A549 (cell line): Measurements from ENCODE around the gene CD36. TPM values are rescaled to one million over a fixed set of nuclear protein-coding genes. Genes with fewer than 3 reads are reported as not detected.

Source experiments
- ATAC-seq, 2 experiments: fragments of 200-7000 bp in 1 of 2; fragments of >200 bp in 1 of 2; cut with Nextera tagmentation in 1 of 2; cut with Tn5 transposase in 1 of 2; 3 replicates each; pipeline versions ENCODE4 v1.8.0 to v1.9.1; 2018 to 2020; ENCODE audit warnings: mild to moderate bottlenecking in 1 of 2, moderate library complexity in 1 of 2
- CTCF ChIA-PET: fragments of 300-600 bp; sonication (Branson Sonifier 250); formaldehyde crosslinking; extraction: SDS; loops from one replicate; lab custom pipeline; 2021; ENCODE audit warnings: antibody characterized with exemption, inconsistent platforms; lab: Yijun Ruan, JAX
- POLR2A ChIA-PET: fragments of 350-600 bp; formaldehyde crosslinking; extraction: SDS; loops from one replicate; lab custom pipeline; 2021; ENCODE audit warnings: antibody characterized with exemption, inconsistent platforms; lab: Yijun Ruan, JAX
- DNase-seq, 2 experiments: peaks; one replicate each; pipeline versions ENCODE4 v3.0.0 to v3.0.0-alpha.2; 2011 to 2016; ENCODE audit warnings: low read depth in 1 of 2, low spot score in 1 of 2
- FAIRE-seq: peaks from 2 replicates; lab custom pipeline; 2011; peaks lifted over from hg19 to GRCh38; lab: Jason Lieb, UNC
- H3K27ac ChIP-seq, 2 experiments: fragments of >200 bp; sonication (Bioruptor Twin); formaldehyde crosslinking; 3 replicates each; pipeline ENCODE4 v1.5.1; 2016 to 2017
- H3K4me1 ChIP-seq: fragments of >200 bp; sonication (Bioruptor Twin); formaldehyde crosslinking; 3 replicates; pipeline ENCODE4 v1.6.1; 2016
- H3K4me2 ChIP-seq: fragments of >200 bp; sonication (Bioruptor Twin); formaldehyde crosslinking; 3 replicates; pipeline ENCODE4 v1.6.1; 2016
- H3K4me3 ChIP-seq: fragments of >200 bp; sonication (Bioruptor Twin); formaldehyde crosslinking; 3 replicates; pipeline ENCODE4 v1.5.1; 2016
- H3K9me3 ChIP-seq: fragments of >200 bp; sonication (Bioruptor Twin); formaldehyde crosslinking; 3 replicates; pipeline ENCODE4 v1.6.1; 2016
- BHLHE40 ChIP-seq: IDR thresholded peaks from 2 replicates; pipeline ENCODE4 v1.6.1; 2012; ENCODE audit warnings: low read depth, low read length, inconsistent platforms
- CBX2 ChIP-seq: fragments of 200-600 bp; sonication (generic); IDR thresholded peaks from 2 replicates; pipeline ENCODE4 v1.6.1; 2016; ENCODE audit warnings: low read depth, mild to moderate bottlenecking, borderline replicate concordance
- CBX8 ChIP-seq: fragments of 200-600 bp; sonication (generic); IDR thresholded peaks from 2 replicates; pipeline ENCODE4 v1.6.1; 2016
- CHD2 ChIP-seq: fragments of 150-350 bp; IDR thresholded peaks from 2 replicates; pipeline ENCODE4 v1.6.1; 2014; ENCODE audit warnings: low read length; ENCODE audit not compliant: partially characterized antibody
- CHD4 ChIP-seq: fragments of 200-600 bp; sonication (generic); IDR thresholded peaks from 2 replicates; pipeline ENCODE4 v1.6.1; 2016; ENCODE audit warnings: antibody characterized with exemption, mild to moderate bottlenecking, borderline replicate concordance
- EHF ChIP-seq: fragments of 250-450 bp; sonication (Bioruptor Pico); IDR thresholded peaks from 2 replicates; pipeline ENCODE4 v1.5.0; 2020; ENCODE audit warnings: mild to moderate bottlenecking
- EHMT2 ChIP-seq: fragments of 200-600 bp; sonication (generic); IDR thresholded peaks from 2 replicates; pipeline ENCODE4 v1.6.1; 2016; ENCODE audit warnings: antibody characterized with exemption, low read depth, mild to moderate bottlenecking, moderate library complexity
- FOSB ChIP-seq: fragments of 250-450 bp; sonication (Bioruptor Pico); IDR thresholded peaks from 2 replicates; pipeline ENCODE4 v1.5.0; 2020; ENCODE audit warnings: mild to moderate bottlenecking, moderate library complexity
- FOSL2 ChIP-seq, 2 experiments: fragments of 450-650 bp in 1 of 2; fragments of >200 bp in 1 of 2; sonication (Bioruptor Twin) in 1 of 2; formaldehyde crosslinking; IDR thresholded peaks; 2 replicates each; pipeline versions ENCODE4 v1.5.0 to v1.6.1; 2016 to 2020; ENCODE audit warnings: mild to moderate bottlenecking in 1 of 2, moderate library complexity in 1 of 2
- GATA3 ChIP-seq: IDR thresholded peaks from 2 replicates; pipeline ENCODE4 v1.6.1; 2012; ENCODE audit warnings: borderline replicate concordance
- HDAC2 ChIP-seq: fragments of 200-600 bp; sonication (generic); IDR thresholded peaks from 2 replicates; pipeline ENCODE4 v1.6.1; 2016
- HEYL ChIP-seq: fragments of 250-450 bp; sonication (Bioruptor Pico); IDR thresholded peaks from 2 replicates; pipeline ENCODE4 v1.8.0; 2021; ENCODE audit warnings: mild to moderate bottlenecking, moderate library complexity
- HOXB5 ChIP-seq: fragments of 250-450 bp; sonication (Bioruptor Pico); IDR thresholded peaks from 2 replicates; pipeline ENCODE4 v1.5.0; 2020; ENCODE audit warnings: mild to moderate bottlenecking, moderate library complexity
- JUNB ChIP-seq: fragments of >200 bp; sonication (Bioruptor Twin); formaldehyde crosslinking; IDR thresholded peaks from 2 replicates; pipeline ENCODE4 v1.6.1; 2016
- KDM1A ChIP-seq: fragments of 200-600 bp; sonication (generic); IDR thresholded peaks from 2 replicates; pipeline ENCODE4 v1.6.1; 2016; ENCODE audit warnings: low read depth, mild to moderate bottlenecking
- KDM5A ChIP-seq: fragments of 200-600 bp; sonication (generic); IDR thresholded peaks from 2 replicates; pipeline ENCODE4 v1.6.1; 2016; ENCODE audit warnings: antibody characterized with exemption, mild to moderate bottlenecking
- MAZ ChIP-seq: fragments of 150-350 bp; IDR thresholded peaks from 2 replicates; pipeline ENCODE4 v1.6.1; 2014; ENCODE audit warnings: antibody characterized with exemption, low read depth, low read length, borderline replicate concordance
- NFE2L2 ChIP-seq: fragments of 150-350 bp; conservative IDR thresholded peaks from 2 replicates; pipeline ENCODE4 v1.6.1; 2014; ENCODE audit warnings: low read length
- NPAS2 ChIP-seq: fragments of 250-450 bp; sonication (Bioruptor Pico); IDR thresholded peaks from 2 replicates; pipeline ENCODE4 v1.8.0; 2022; ENCODE audit warnings: mild to moderate bottlenecking, moderate library complexity, borderline replicate concordance
- PHF8 ChIP-seq: fragments of 200-600 bp; sonication (generic); IDR thresholded peaks from 2 replicates; pipeline ENCODE4 v1.6.1; 2016; ENCODE audit warnings: low read depth, mild to moderate bottlenecking, antibody characterized with exemption, moderate library complexity, borderline replicate concordance
- RAD21 ChIP-seq, 2 experiments: fragments of >200 bp in 1 of 2; sonication (Bioruptor Twin) in 1 of 2; formaldehyde crosslinking in 1 of 2; IDR thresholded peaks in 1 of 2; conservative IDR thresholded peaks in 1 of 2; 2 replicates in 1 of 2; 3 replicates in 1 of 2; pipeline ENCODE4 v1.6.1; 2012 to 2018; ENCODE audit warnings: inconsistent platforms in 1 of 2
- RFX5 ChIP-seq: fragments of 450-650 bp; IDR thresholded peaks from 2 replicates; pipeline ENCODE4 v1.7.1; 2014; ENCODE audit warnings: antibody characterized with exemption, mild to moderate bottlenecking, moderate library complexity
- SMC3 ChIP-seq: fragments of >200 bp; sonication (Bioruptor Twin); formaldehyde crosslinking; IDR thresholded peaks from 3 replicates; pipeline ENCODE4 v1.6.1; 2018; ENCODE audit warnings: inconsistent platforms
- TFCP2L1 ChIP-seq: fragments of 250-450 bp; sonication (Bioruptor Pico); IDR thresholded peaks from 2 replicates; pipeline ENCODE4 v1.5.0; 2021; ENCODE audit warnings: mild to moderate bottlenecking
- ZFP36 ChIP-seq: fragments of 450-650 bp; IDR thresholded peaks from 2 replicates; pipeline ENCODE4 v1.6.1; 2014; ENCODE audit warnings: borderline replicate concordance; ENCODE audit not compliant: partially characterized antibody
- ZNF302 ChIP-seq: fragments of 250-450 bp; sonication (Bioruptor Pico); IDR thresholded peaks from 2 replicates; pipeline ENCODE4 v1.9.0; 2021; ENCODE audit warnings: inconsistent platforms, mild to moderate bottlenecking, moderate library complexity
- ZSCAN20 ChIP-seq: fragments of 250-450 bp; sonication (Bioruptor Pico); IDR thresholded peaks from 2 replicates; pipeline ENCODE4 v1.8.0; 2022; ENCODE audit warnings: mild to moderate bottlenecking, moderate library complexity
- WGBS: methylation state at CpG from one replicate; pipeline ENCODE4 v1.1.6; 2017; ENCODE audit errors: missing lambda C conversion rate; 5-methylcytosine and 5-hydroxymethylcytosine counted together
- polyA plus RNA-seq, 4 experiments: library from polyadenylated mRNA; depleted of rRNA in 3 of 4; stranded (reverse); fragments of >200 nt; fragmentation: RNase III in 1 of 4; extraction: RNeasy Plus Mini Kit Qiagen cat#74134 plus additional on column Dnase treatment in 1 of 4; gene quantifications; 2 replicates in 3 of 4; 3 replicates in 1 of 4; pipeline ENCODE4 v1.2.3, GENCODE V29; 2011 to 2017
- TF ChIP-seq, protein P1 (sequence below): IDR thresholded peaks from 2 replicates; pipeline ENCODE4 v1.6.1; 2012; ENCODE audit warnings: low read depth, borderline replicate concordance
- TF ChIP-seq, protein P2 (sequence below): fragments of 250-450 bp; sonication (Bioruptor Pico); IDR thresholded peaks from 2 replicates; pipeline ENCODE4 v1.5.0; 2021; ENCODE audit warnings: mild to moderate bottlenecking, moderate library complexity, borderline replicate concordance

Gene CD36
- polyA plus RNA-seq, 2 of the 4 experiments (the other 2 are of a cell fraction), result 0.12 to 0.37 TPM

DNA sequence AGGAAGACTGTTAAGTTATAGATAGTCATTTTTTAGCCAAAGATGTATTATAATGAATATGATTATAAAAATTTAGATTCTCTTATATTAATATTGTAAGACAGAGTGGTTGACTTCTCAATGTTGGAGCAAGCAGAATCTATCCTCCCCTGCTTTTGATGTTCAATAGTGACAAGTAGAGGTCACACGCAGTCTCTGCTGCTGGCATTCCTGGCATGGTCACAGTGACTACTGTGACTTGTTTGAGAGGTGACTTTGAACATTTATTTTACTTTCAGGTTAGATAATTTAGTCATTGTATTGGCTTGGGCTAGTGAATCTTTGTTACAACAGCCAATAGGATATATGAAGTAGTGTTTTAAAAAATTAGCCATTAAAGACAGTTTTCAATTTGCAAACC is 13.7 kb upstream of the CD36 start:
- H3K27ac ChIP-seq, result no peak overlapping the region
- H3K4me1 ChIP-seq, result no peaks in the 10 kb centered on the region
- no peak for ATAC-seq
- H3K9me3 ChIP-seq, result no peaks in the 10 kb centered on the region
- DNase-seq, result no peak
- ChIA-PET CTCF (no interaction called here), POLR2A (no interaction called here)
- no peak for FAIRE-seq
- 94% methylated on average over 1 of the region's 1 CpG for WGBS
- no peak overlapping the region for H3K4me2 ChIP-seq
- H3K4me3 ChIP-seq, result no peak overlapping the region
- TF ChIP-seq JUNB (no peak), FOSB (no peak), SMC3 (no peak), KDM1A (no peak), CHD4 (no peak), KDM5A (no peak), ZFP36 (no peak), BHLHE40 (no peak), PHF8 (no peak), HOXB5 (CRISPR knock-in tag) (no peak)
- TF ChIP-seq, protein P1, sequence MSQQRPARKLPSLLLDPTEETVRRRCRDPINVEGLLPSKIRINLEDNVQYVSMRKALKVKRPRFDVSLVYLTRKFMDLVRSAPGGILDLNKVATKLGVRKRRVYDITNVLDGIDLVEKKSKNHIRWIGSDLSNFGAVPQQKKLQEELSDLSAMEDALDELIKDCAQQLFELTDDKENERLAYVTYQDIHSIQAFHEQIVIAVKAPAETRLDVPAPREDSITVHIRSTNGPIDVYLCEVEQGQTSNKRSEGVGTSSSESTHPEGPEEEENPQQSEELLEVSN, result no peak

DNA sequence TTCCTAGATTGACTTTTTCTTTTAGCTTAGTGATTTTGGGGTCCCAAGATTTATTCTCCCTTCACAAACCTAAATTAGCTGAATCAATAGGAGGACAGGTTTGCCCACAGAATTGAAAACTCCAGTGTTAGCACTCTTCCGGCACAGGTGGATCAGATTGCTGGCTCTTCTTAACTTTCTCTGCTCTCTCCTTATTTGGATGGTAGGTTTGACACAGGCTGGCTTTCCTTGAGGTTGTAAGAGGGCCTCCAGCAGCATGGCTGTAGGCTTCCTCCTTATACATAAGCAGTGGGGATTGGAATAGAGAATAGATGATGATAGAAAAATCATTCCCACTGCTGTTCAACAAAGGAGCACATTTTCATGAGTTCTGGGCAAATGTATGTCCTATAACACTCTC is 9.4 kb upstream of the CD36 start:
- POLR2A ChIA-PET, result no interaction called here
- FAIRE-seq (no peak), ATAC-seq (no peak), DNase-seq (no peak)
- Histone ChIP-seq H3K4me1 (peaks cover 4% of the 10 kb centered on the region), H3K4me3 (no peak overlapping the region), H3K4me2 (no peak overlapping the region), H3K27ac (no peak overlapping the region), H3K9me3 (no peaks in the 10 kb centered on the region)
- TF ChIP-seq RAD21 (conservative IDR thresholded peaks at IDR 0.05 in 1 of 2, IDR thresholded peaks at IDR 0.05 in 1 of 2), result no peak
- TF ChIP-seq, protein P2, sequence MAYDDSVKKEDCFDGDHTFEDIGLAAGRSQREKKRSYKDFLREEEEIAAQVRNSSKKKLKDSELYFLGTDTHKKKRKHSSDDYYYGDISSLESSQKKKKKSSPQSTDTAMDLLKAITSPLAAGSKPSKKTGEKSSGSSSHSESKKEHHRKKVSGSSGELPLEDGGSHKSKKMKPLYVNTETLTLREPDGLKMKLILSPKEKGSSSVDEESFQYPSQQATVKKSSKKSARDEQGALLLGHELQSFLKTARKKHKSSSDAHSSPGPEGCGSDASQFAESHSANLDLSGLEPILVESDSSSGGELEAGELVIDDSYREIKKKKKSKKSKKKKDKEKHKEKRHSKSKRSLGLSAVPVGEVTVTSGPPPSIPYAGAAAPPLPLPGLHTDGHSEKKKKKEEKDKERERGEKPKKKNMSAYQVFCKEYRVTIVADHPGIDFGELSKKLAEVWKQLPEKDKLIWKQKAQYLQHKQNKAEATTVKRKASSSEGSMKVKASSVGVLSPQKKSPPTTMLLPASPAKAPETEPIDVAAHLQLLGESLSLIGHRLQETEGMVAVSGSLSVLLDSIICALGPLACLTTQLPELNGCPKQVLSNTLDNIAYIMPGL (CRISPR knock-in tag), result no peak
- TF ChIP-seq CBX2, result no peak
- TF ChIP-seq ZSCAN20 (CRISPR knock-in tag), result no peak
- TF ChIP-seq HEYL (CRISPR knock-in tag), result no peak
- TF ChIP-seq MAZ, result no peak
- TF ChIP-seq, protein P1, result no peak
- no peak for TF ChIP-seq NPAS2
- no peak for TF ChIP-seq TFCP2L1 (CRISPR knock-in tag)
- TF ChIP-seq BHLHE40, result no peak
- TF ChIP-seq HDAC2, result no peak
- 94% methylated on average over 1 of the region's 1 CpG for WGBS
- CTCF ChIA-PET, result interaction anchor here (1.3 to 2.1 kb wide), 3 partner anchors 11 to 201 kb away, joined by 3 to 6 read pairs (median 6); no protein-coding TSS in a partner anchor

DNA sequence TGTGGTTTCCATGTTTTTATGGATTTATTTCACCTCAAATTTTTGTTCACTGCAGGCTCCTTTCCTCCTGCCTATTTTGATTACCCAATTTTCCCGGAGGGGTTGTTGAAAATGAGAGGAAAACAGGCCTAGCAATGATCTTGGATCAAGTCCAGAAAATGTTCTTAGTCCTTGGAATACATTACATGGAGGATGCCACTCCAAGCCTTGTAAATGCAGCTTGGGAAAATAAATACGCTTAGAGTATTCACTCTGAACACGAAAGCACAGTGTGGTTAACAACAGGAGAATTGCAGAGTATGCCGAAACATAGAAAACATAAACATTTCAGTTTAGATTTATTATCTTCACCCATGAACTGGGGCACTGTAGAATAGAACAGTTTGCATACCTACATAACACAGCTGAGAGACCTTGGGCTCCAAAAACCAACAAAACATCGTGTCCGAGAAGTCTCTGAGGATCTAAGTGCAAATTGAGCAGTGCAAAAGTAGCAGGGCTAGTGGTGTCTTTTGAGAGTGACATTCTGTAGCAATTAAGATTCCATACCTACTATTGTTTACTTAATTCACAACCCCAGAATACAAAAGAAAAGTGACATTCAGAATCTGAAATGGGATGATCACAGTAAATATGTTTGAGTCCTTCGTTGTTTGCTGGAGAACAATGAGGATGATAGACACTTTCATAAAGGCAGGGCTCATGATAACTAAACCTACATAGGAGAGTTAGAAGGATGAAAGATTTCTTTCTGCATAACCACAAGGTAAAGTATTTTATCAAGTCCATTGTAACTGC is 7.6 kb upstream of the CD36 start:
- TF ChIP-seq ZNF302 (CRISPR knock-in tag), result no peak
- no peak for TF ChIP-seq CBX2
- TF ChIP-seq FOSL2 (IDR thresholded peaks at IDR 0.05), result no peak
- no peak for TF ChIP-seq FOSL2 (CRISPR knock-in tag; IDR thresholded peaks at IDR 0.05)
- no peak for TF ChIP-seq GATA3
- TF ChIP-seq RAD21 (conservative IDR thresholded peaks at IDR 0.05 in 1 of 2, IDR thresholded peaks at IDR 0.05 in 1 of 2), result no peak
- TF ChIP-seq RFX5, result no peak
- no peak for TF ChIP-seq ZFP36
- no peak for TF ChIP-seq EHF
- TF ChIP-seq CBX8, result no peak
- no peak for TF ChIP-seq EHMT2
- TF ChIP-seq NFE2L2, result no peak
- no peak for TF ChIP-seq CHD2
- TF ChIP-seq, all 56 proteins: peak for 0
- H3K9me3 ChIP-seq, result no peaks in the 10 kb centered on the region
- ChIA-PET POLR2A (no interaction called here), CTCF (interaction anchor here (0.9 to 1.8 kb wide), 2 partner anchors 14 to 29 kb away, joined by 3 to 4 read pairs; no protein-coding TSS in a partner anchor)
- FAIRE-seq (peak; percentile 49), DNase-seq (no peak), ATAC-seq (no peak)
- 69% methylated on average over 7 of the region's 7 CpGs for WGBS
- no peak overlapping the region for H3K4me3 ChIP-seq
- no peak overlapping the region for H3K4me2 ChIP-seq
- peaks cover 15% of the 10 kb centered on the region for H3K4me1 ChIP-seq
- H3K27ac ChIP-seq, result peak overlapping the region in 1 of 2 experiments; percentile 20; a peak in 1 of 6 replicates
